DMS53 (cell line): ENCODE data around the gene RGPD6.
"Not testable (repeated sequence)": the region's sequence is repeated elsewhere in the genome, so short reads cannot be mapped to it uniquely, and the experiment has no call there.

Experiments used
- DNase-seq: peaks from one replicate; lab custom pipeline; 2025; lab: John Stamatoyannopoulos, UW

The RGPD6 gene

GRCh38 chr2:110576763-110577416, at the start of gene RGPD6:
RGPD6 (minus strand) TSS chr2:110577222; CDS start chr2:110577024, 198 bp downstream.
- not testable (repeated sequence) for DNase-seq

DNA sequence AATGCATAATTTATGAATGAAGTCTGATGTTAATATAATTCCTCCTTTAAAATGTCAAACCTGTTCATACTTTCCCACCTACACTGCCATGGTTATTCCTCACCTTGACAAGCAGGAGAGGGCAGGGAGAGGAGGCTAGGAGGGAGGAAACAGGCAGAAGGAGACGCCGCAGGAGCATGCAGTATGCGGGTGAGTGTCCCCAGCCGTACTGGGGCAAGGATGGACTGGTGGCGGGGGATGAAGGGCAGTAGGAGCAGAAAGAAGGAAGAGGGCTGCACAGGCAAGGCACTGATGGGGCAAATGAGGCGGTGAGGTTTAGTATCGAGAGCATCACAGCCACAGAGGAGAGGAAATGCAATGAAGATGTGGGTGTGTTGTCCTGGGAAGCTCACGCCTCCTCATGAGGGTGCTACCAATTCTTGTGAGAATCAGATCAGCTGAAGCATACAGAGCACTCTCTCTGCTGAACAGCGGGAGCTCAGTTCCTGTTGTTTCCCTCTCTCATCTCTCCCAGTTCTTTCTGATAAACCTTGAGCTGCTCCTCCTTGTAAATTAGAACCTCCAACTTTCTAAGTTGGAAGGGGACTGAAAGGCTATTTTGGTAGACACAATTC, 42.4 kb upstream of the RGPD6 start:
- not testable (repeated sequence) for DNase-seq

DNA sequence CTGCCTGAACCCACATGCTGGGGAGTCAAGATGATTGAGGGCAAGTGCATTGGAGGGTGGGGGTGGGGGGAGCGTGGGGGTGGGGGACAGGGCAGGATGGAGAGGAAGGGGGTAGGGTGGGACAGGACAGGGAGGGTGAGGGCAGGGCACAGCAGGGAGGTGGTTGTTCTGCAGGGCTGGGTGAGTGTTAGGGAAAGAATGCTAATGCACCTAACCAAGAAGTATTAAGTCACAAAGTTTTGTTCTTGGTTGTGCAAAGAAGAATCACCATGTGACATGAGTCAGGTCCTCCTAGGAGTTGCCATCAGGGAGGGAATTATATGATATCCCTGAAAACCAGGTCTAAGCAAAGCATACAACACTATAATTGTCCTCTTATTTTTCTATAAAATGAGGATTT, 36.9 kb upstream of the RGPD6 start:
- not testable (repeated sequence) for DNase-seq

- not testable (repeated sequence) for DNase-seq
Observed at GRCh38 chr2:110610613-110611250, 33.7 kb upstream of the RGPD6 start.

GRCh38 chr2:110609843-110610612, 33.0 kb upstream of the RGPD6 start:
- not testable (repeated sequence) for DNase-seq

GRCh38 chr2:110608788-110609502, 31.9 kb upstream of the RGPD6 start:
- DNase-seq, result not testable (repeated sequence)

DNA sequence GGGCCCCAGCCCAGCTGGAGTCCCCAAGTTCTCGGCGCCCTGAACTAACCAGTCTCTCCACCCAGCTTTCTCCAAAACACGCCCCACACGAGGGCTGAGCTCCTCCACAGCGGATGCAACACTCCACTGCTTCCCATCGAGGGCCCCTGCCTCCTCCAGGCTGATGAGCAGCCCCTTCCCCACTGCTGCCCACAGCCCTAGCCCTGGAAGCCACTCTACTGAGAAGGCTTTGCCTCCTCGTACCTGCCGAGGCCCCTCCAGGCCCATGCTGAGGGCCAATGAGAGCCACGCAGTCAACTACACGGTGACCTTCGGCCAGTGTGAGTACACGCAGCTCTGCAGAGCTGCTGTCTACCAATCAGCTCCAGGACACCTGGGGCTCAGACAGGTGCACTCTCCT, 28.0 kb upstream of the RGPD6 start:
- DNase-seq, result not testable (repeated sequence)

- DNase-seq, result not testable (repeated sequence)
Observed at GRCh38 chr2:110603917-110604591, 27.0 kb upstream of the RGPD6 start.

DNA sequence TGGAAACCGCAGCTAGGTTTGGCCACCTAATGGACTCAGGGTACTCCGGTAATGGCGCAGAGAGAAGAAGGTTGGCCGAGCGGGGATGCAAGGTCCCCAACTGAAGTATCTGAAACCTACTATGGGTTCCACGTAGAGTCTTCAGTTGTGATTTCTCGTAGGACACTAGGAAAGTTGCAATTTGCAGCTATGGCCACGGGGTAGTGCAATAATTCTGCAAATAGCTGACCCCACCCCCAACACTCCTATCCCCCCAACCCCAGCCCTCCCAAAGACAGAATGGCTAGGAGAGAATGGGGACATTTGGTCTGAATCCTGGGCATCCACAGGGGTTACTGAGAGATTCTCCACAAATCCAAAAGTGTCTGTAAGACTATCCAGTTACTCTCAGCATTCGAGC, 25.1 kb upstream of the RGPD6 start:
- not testable (repeated sequence) for DNase-seq

DNA sequence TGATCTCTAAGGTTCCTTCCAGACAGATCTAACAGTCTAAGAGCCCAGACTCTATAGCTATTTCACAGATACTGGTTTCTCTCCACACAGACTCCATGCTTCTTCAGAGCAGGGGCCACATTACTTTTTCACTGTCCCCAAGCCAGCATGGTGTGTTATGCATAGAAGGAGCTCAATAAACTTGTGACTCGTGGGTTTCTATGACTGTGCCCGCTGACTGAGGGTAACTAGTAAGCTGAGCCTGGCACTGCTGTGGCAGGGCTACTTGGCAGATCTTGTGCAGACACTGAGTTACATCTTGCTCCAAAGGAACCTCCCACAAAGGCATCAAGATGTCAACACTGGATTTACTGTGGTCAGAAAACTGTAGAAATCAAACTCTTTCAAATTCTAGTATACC, 15.0 kb upstream of the RGPD6 start:
- not testable (repeated sequence) for DNase-seq

DNA sequence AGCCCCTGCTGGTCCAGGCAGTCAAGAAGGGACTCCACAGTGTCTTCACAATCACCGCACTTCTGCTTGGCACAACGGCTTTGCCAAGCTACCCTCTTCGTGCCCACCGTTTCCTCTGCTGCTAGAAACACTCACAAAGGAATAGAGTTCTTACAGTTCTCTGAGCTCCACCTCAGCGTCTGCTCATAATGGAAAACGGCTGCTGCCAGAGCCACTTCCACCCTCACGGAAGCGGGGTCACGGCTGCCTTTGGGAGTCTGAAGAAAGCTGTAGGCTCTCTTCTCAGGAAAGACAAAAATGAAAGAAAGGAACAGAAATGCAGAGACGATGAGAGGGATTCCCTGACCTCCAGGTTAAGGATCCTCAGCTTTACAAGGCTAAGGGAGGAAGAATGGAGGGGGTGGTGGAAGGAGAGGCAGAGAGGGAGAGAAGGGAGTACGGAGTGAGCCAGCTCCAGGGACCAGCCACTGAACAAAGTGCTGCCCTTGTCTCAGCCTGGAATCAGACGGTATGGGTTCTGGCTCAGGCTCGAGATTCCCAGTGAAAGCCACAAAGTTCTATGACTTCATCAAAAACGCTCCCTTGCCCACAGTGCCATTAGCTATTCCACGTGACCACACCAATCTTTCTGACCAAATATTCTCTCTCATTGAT, 12.8 kb upstream of the RGPD6 start:
- DNase-seq, result not testable (repeated sequence)

GRCh38 chr2:110588520-110588919, 11.5 kb upstream of the RGPD6 start:
- DNase-seq, result not testable (repeated sequence)

GRCh38 chr2:110579216-110579965, 2.4 kb upstream of the RGPD6 start:
- DNase-seq, result not testable (repeated sequence)

DNA sequence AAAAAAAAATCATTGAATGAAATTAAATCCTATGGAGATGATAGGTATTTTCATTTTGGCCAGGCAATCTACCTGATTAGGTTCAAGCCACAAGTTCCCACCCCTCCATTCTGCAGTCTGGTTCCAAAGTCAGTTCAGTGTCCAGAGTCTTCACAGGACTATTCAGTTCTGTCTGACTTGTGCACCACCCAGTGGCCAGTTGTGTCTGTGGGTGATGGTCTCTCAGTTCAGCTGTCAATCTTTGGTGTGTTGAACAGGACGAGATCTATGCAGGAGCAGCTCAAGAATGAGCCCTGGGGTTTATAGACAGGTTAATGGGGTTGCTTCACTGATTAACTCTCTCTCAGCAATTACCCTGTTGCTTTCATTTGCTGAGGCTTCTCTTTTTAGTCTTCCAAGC, 1.4 kb upstream of the RGPD6 start:
- not testable (repeated sequence) for DNase-seq

DNA sequence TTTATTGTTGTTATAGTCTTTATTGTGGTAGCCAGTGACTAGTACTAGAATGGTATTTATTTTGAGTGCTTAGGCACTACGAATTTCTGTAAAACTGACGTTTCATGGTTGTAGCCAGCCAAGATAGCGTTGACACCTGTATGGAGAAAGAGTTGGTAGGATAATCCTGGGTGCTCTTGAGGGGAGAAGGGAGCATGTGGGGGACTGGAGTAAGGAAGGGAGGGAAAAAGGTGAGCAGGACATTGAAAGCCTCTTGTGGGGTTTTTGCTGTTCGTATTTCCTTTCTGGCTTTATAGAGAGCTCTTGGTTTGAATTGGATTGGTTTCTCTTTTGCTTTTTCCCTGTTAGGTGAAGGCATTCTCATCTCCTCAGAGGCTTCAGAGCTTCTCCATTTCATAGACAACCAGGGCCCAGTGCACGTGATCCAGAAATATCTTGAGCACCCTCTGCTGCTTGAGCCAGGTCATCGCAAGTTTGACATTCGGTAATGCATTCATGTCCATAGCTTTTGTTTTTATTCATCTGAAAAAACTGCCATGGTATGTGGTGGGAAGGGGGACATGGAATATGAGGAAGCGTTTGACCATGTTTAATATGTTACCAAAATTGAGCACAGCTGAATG, 77.2 kb downstream of the RGPD6 start:
- DNase-seq, result not testable (repeated sequence)

DNA sequence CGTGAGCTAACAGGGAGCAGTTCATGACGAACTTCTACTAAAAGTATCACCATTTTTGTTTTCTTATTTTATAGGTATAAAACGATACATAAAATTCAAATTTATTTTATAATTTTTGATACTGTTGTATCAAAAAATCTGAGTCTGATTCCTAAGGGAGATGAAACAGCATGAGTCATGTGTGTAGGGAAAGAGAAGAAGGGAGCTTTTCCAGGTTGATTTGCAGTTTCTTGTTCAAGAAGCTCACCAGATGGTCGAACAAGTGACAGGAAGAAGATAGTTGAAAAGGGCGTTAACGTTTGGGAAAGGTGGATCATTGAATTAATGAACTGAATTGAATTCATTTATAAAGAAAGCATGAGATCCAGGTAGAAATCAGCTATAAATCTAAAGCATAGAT, 81.0 kb downstream of the RGPD6 start:
- DNase-seq, result not testable (repeated sequence)

DNA sequence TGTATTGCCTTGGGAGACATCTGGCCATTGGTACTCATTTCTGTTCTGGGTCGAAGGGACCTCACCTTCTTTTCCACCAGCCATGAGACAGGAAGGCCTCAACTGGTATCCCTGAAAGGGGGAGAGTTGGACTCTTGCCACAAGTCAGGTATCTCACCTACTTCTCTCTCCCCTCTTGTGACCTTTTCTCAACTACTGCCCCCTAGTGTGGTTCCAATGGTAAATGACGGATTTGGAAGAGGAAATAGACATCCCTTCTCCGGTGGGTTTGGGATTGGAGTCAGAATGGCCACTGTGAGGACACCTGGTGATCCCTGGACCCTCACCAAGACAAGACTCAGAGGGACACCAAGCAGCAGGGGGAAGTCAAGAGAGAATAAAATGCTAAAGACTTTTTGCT, 82.5 kb downstream of the RGPD6 start:
- not testable (repeated sequence) for DNase-seq

GRCh38 chr2:110488991-110489390, 88.0 kb downstream of the RGPD6 start:
- DNase-seq, result not testable (repeated sequence)

DNA sequence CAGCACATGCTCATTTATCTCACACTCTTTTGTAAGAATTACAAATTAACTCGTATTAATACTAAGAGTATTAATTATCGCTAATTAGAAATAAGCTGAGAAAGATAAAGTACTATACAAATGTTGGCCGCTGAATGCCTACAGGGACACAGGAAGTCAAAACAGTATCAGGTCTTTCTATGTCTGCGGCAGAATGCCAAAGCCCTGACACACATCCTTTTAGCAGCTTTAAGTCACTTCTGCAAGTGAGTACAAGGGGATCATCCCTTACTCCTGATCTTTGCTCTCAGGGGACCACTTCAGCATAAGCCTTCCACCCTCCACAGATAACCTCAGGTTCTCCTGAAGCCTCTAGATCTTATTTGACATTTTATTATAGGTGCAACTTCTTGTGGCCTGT, 94.3 kb downstream of the RGPD6 start:
- DNase-seq, result not testable (repeated sequence)
